Mesothelial cell of epicardium (in vitro differentiated cells): ENCODE data around the gene GLYATL2. TPM values are rescaled to one million over a fixed set of nuclear protein-coding genes. Genes with fewer than 3 reads are reported as not detected.

Experiments used
- DNase-seq, 2 experiments: peaks; one replicate each; pipeline ENCODE4 v3.0.0; 2021; ENCODE audit warnings: low spot score in 2 of 2; ENCODE audit not compliant: unreplicated experiment in 2 of 2
- H3K27ac Mint-ChIP-seq: 2 replicates; pipeline ENCODE4 v1.8.0; 2021; ENCODE audit warnings: mixed read lengths
- H3K27me3 Mint-ChIP-seq: 2 replicates; pipeline ENCODE4 v1.8.0; 2021; ENCODE audit warnings: low read depth, mixed read lengths
- H3K36me3 Mint-ChIP-seq: 2 replicates; pipeline ENCODE4 v1.8.0; 2021; ENCODE audit warnings: mixed read lengths
- H3K4me1 Mint-ChIP-seq: 2 replicates; pipeline ENCODE4 v1.8.0; 2021; ENCODE audit warnings: mixed read lengths
- H3K4me3 Mint-ChIP-seq: 2 replicates; pipeline ENCODE4 v1.8.0; 2021; ENCODE audit warnings: mild to moderate bottlenecking, moderate library complexity, mixed read lengths
- H3K9me3 Mint-ChIP-seq: 2 replicates; pipeline ENCODE4 v1.8.0; 2021; ENCODE audit warnings: mixed read lengths
- CTCF ChIP-seq: fragments of 200-600 bp; sonication (generic); IDR thresholded peaks from one replicate; pipeline ENCODE4 v1.5.0; 2021; ENCODE audit warnings: antibody characterized with exemption; ENCODE audit not compliant: unreplicated experiment
- total RNA-seq: library from RNA; stranded (reverse); gene quantifications from 3 replicates; pipeline ENCODE4 v1.2.1, GENCODE V29; 2021

Gene GLYATL2
- total RNA-seq, 1 donor from 2014 or later, result not detected

- Mint-ChIP-seq H3K27ac (no peak overlapping the region), H3K4me1 (no peaks in the 10 kb centered on the region), H3K36me3 (no peaks in the 10 kb centered on the region), H3K27me3 (no peaks in the 10 kb centered on the region), H3K9me3 (peaks cover 57% of the 10 kb centered on the region), H3K4me3 (no peak overlapping the region)
- no peak for TF ChIP-seq CTCF
- no peak for DNase-seq
Observed at GRCh38 chr11:58829786-58830185, 14.7 kb downstream of the GLYATL2 start.

DNA sequence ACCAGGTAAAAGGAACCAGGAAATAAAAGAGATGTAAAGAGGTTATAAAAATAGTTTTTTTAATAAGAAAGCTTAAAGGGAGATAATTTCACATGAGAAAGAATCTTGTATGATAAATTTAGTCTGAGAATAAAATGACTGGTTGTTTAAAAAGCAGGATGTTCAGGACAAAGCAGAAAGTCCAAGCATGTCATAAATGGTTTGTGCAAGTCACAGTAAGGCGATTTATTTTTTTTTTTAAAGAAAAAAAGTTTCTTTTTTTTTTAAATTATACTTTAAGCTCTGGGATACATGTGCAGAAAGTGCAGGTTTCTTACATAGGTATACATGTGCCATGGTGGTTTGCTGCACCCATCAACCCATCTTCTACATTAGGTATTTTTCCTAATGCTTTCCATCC is 30.8 kb downstream of the GLYATL2 start:
- H3K27me3 Mint-ChIP-seq, result no peaks in the 10 kb centered on the region
- no peaks in the 10 kb centered on the region for H3K36me3 Mint-ChIP-seq

GRCh38 chr11:58811499-58811898 is 33.0 kb downstream of the GLYATL2 start:
- Mint-ChIP-seq H3K4me3 (no peak overlapping the region), H3K27me3 (no peaks in the 10 kb centered on the region), H3K27ac (no peak overlapping the region), H3K4me1 (no peaks in the 10 kb centered on the region), H3K36me3 (no peaks in the 10 kb centered on the region), H3K9me3 (peaks cover 59% of the 10 kb centered on the region)
- TF ChIP-seq CTCF, result no peak
- no peak for DNase-seq

More for the DNA sequence above, 30.8 kb downstream of the GLYATL2 start:
- Mint-ChIP-seq H3K9me3 (peaks cover 55% of the 10 kb centered on the region), H3K27ac (no peak overlapping the region), H3K4me1 (no peaks in the 10 kb centered on the region), H3K4me3 (no peak overlapping the region)
- no peak for DNase-seq
- TF ChIP-seq CTCF, result no peak

DNA sequence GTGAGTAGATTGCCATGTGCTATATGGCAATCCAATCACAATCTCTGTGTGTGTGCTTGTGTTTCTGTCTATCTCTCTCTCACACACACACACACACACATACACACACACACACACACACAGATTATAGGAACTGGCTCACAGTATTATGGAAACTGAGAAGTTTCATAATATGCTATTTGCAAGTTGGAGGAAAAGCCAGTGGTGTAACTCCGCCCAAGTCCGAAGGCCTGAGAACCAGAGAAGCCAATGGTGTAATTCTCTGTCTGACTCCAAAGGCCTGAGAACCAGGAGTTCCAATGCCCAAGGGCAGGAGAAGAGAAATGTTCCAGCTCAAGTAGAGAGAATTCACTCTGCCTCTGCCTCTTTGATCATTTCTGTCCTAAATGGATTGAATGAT is 37.2 kb downstream of the GLYATL2 start:
- H3K9me3 Mint-ChIP-seq, result peaks cover 76% of the 10 kb centered on the region
- TF ChIP-seq CTCF, result no peak

GRCh38 chr11:58805065-58805464 is 39.4 kb downstream of the GLYATL2 start:
- H3K9me3 Mint-ChIP-seq, result peaks cover 79% of the 10 kb centered on the region
- H3K27ac Mint-ChIP-seq, result no peak overlapping the region
- TF ChIP-seq CTCF, result no peak
- H3K36me3 Mint-ChIP-seq, result no peaks in the 10 kb centered on the region
- H3K4me1 Mint-ChIP-seq, result no peaks in the 10 kb centered on the region
- H3K4me3 Mint-ChIP-seq, result no peak overlapping the region
- no peak for DNase-seq
- no peaks in the 10 kb centered on the region for H3K27me3 Mint-ChIP-seq

More for the DNA sequence above, 37.2 kb downstream of the GLYATL2 start:
- no peaks in the 10 kb centered on the region for H3K27me3 Mint-ChIP-seq
- no peak overlapping the region for H3K4me3 Mint-ChIP-seq
- no peaks in the 10 kb centered on the region for H3K36me3 Mint-ChIP-seq
- no peak for DNase-seq
- no peak overlapping the region for H3K27ac Mint-ChIP-seq
- H3K4me1 Mint-ChIP-seq, result no peaks in the 10 kb centered on the region

DNA sequence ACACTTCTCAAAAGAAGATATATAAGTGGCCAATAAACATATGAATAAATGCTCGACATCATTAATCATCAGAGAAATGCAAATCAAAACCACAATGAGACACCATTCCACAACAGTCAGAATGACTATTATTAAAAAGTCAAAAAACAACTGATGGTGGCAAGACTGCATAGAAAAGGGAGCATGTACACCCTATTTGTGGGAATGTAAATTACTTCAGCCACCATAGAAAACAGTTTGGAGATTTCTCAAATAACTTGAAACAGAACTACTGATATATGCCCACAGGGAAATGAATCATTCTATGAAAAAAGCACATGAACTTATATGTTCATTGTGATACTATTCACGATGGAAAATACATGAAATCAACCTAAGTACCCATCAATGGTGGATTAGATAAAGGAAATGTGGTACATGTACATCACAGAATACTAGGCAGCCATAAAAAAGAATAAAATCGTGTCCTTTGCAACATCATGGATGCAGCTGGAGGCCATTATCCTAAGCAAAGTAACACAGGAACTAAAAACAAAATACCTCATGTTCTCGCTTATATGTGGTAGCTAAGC is 42.4 kb downstream of the GLYATL2 start:
- no peaks in the 10 kb centered on the region for H3K27me3 Mint-ChIP-seq
- H3K36me3 Mint-ChIP-seq, result no peaks in the 10 kb centered on the region
- no peak for DNase-seq
- peaks cover 72% of the 10 kb centered on the region for H3K9me3 Mint-ChIP-seq
- no peak for TF ChIP-seq CTCF
- no peak overlapping the region for H3K27ac Mint-ChIP-seq
- no peak overlapping the region for H3K4me3 Mint-ChIP-seq
- no peaks in the 10 kb centered on the region for H3K4me1 Mint-ChIP-seq
